ENCODE data around the gene SRPK1.

- no peak for TF ChIP-seq CTCF (IDR thresholded peaks at IDR 0.05)
- TF ChIP-seq POLR2A (IDR thresholded peaks at IDR 0.05; ENCODE audit: low read depth): no peak
- no peak for TF ChIP-seq POLR2AphosphoS5 (IDR thresholded peaks at IDR 0.05)
- TF ChIP-seq EP300 (IDR thresholded peaks at IDR 0.05): no peak
Measured at GRCh38 chr6:35852994-35853393, 67.9 kb downstream of the SRPK1 start.

Data from esophagus muscularis mucosa (tissue), 4 donors.